ENCODE results near the gene HSPA2.

Gene HSPA2
- total RNA-seq = 3.3 to 39.7 (median 5.8) reads per million in 9 experiments

DNA sequence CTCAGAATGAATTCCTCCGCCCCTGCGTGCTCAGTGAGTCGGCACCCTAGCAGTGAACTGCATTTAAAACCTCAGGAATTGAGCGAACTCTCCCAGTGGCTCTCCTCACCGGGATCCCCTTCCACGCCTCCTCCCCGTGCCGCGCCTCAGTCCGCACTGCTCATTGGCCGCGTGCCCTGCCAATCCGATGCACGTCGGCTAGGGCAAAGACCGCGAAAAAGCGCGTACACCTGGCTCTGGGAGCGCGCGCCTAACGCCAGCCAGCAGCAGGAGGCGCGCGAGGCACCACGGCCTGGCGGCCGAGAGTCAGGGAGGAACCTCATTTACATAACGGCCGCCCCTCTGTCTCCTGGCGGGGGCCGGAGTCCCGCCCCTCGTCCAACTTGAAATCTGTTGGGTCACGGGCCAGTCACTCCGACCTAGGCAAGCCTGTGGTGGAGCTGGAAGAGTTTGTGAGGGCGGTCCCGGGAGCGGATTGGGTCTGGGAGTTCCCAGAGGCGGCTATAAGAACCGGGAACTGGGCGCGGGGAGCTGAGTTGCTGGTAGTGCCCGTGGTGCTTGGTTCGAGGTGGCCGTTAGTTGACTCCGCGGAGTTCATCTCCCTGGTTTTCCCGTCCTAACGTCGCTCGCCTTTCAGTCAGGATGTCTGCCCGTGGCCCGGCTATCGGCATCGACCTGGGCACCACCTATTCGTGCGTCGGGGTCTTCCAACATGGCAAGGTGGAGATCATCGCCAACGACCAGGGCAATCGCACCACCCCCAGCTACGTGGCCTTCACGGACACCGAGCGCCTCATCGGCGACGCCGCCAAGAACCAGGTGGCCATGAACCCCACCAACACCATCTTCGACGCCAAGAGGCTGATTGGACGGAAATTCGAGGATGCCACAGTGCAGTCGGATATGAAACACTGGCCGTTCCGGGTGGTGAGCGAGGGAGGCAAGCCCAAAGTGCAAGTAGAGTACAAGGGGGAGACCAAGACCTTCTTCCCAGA, at the start of gene HSPA2:
Gene HSPA2, plus strand, starts transcription at position 534 of the 995 bp plus-strand sequence. Its CDS starts 109 bp downstream, at position 643.
- peak within 1 kb of the TSS; percentile 99 for H3K4me3 Mint-ChIP-seq
- peaks cover 0 to 8% of the 10 kb centered on the region in 2 donors for H3K27me3 Mint-ChIP-seq
- H3K36me3 Mint-ChIP-seq (ENCODE audit: insufficient read depth) = peaks cover 25% of the 10 kb centered on the region
- H3K27ac Mint-ChIP-seq = peak within 1 kb of the TSS; percentile 90 to 95
- peaks cover 28% of the 10 kb centered on the region in 2 donors for H3K4me1 Mint-ChIP-seq (ENCODE audit: low read depth in 2 of 2)
- ATAC-seq (replicated peaks) (peak; percentile 85), DNase-seq (peak; percentile 89 to 90 (median 90))
- H3K9me3 Mint-ChIP-seq = no peaks in the 10 kb centered on the region

- Mint-ChIP-seq H3K9me3 (no peaks in the 10 kb centered on the region), H3K27me3 (no peaks in the 10 kb centered on the region), H3K27ac (peak overlapping the region in 1 of 2 donors; percentile 8), H3K36me3 (ENCODE audit: insufficient read depth) (peaks cover 78% of the 10 kb centered on the region), H3K4me1 (ENCODE audit: low read depth in 2 of 2) (peaks cover 18 to 53% of the 10 kb centered on the region in 2 donors), H3K4me3 (no peak overlapping the region)
- DNase-seq (no peak), ATAC-seq (replicated peaks) (no peak)
Observed at GRCh38 chr14:64491637-64492036, 48.9 kb upstream of the HSPA2 start.

DNA sequence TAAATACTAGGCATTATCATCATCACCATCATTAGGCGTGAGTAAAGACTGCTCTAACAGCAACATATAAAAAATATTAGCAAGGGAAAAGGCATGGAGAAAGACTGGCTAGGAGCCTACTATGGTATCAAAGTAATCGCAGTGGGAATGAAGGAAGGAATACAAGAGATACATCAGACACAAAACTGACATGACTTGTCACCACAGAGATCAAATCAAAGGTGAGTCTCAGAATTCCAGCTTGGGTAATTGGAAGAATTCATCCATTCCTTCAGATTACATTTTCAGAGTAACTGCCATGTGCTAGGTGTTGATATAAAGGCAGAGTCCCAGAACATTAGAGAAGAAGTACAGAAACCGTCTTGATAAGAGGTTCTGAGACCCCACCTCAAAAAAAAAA, 47.1 kb upstream of the HSPA2 start:
- peak overlapping the region in 1 of 2 donors; percentile 5 for H3K4me3 Mint-ChIP-seq
- peak overlapping the region; percentile 2 to 75 for H3K27ac Mint-ChIP-seq
- peaks cover 67% of the 10 kb centered on the region for H3K36me3 Mint-ChIP-seq (ENCODE audit: insufficient read depth)
- no peak for ATAC-seq (replicated peaks)
- DNase-seq = no peak
- H3K27me3 Mint-ChIP-seq = no peaks in the 10 kb centered on the region
- H3K4me1 Mint-ChIP-seq (ENCODE audit: low read depth in 2 of 2) = peaks cover 20 to 61% of the 10 kb centered on the region in 2 donors
- no peaks in the 10 kb centered on the region for H3K9me3 Mint-ChIP-seq

DNA sequence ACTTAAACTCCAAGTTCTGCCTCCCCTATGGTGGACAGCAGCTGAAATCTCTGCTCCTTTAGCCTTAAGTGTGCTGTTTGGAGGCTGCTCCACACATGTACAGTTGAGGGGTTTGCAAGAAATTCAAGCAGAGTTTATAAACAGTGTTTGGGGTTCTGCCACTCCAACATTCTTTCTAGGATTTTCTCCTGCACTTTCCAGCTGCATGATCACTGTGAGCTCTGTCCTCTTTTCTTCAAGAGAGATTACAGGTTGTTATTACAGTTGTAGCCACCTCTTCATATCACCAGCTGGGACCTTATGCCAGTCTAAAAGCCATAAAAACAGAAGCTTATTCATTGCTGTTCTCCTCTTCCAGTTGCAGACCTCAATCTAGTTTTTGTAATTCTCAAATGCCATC, 45.3 kb upstream of the HSPA2 start:
- Mint-ChIP-seq H3K4me1 (ENCODE audit: low read depth in 2 of 2) (peaks cover 23 to 71% of the 10 kb centered on the region in 2 donors), H3K36me3 (ENCODE audit: insufficient read depth) (peaks cover 60% of the 10 kb centered on the region), H3K4me3 (no peak overlapping the region), H3K9me3 (no peaks in the 10 kb centered on the region), H3K27ac (no peak overlapping the region), H3K27me3 (no peaks in the 10 kb centered on the region)
- DNase-seq (no peak), ATAC-seq (replicated peaks) (no peak)

DNA sequence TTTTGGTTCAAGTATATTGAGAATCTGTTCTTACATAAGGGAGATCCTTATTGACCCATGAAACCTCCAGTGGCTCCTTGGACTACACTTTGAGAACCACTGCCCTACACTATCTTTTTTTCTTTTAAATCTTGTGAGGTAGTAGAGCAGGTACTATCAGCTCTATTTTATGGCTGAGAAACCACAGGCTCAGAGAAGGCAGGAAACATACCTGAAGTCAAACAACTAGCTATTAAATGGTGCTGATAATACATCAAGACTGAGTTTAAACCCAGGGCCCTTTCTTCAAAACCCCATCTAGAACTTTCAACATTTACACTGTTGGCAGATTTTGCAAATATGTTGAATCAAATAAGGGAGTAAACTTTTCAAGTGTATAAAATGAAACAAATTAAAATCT, 43.8 kb upstream of the HSPA2 start:
- Mint-ChIP-seq H3K4me1 (ENCODE audit: low read depth in 2 of 2) (peaks cover 22 to 68% of the 10 kb centered on the region in 2 donors), H3K27me3 (no peaks in the 10 kb centered on the region), H3K36me3 (ENCODE audit: insufficient read depth) (peaks cover 64% of the 10 kb centered on the region), H3K27ac (peak overlapping the region in 1 of 2 donors; percentile 44), H3K4me3 (no peak overlapping the region), H3K9me3 (no peaks in the 10 kb centered on the region)
- DNase-seq = no peak
- no peak for ATAC-seq (replicated peaks)

DNA sequence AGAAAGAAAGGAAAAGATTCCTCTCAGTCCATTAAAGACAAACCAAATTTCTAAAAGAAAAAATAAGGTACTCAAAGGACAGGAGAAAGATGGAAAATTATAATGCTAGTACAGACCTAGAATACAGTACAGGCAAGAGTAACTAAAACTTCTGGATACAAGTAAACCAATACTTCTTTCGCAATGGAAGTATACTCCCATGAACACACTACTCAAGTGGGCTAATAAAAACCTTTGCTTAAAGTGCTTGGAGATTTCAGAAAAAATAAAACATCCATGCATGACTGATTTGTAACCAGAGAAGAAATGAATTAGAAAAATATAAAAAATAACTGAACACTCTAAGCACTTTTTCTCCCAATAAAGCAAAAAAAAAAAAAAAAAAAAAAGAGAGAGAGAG, 40.5 kb upstream of the HSPA2 start:
- no peaks in the 10 kb centered on the region for H3K27me3 Mint-ChIP-seq
- H3K9me3 Mint-ChIP-seq = no peaks in the 10 kb centered on the region
- H3K4me3 Mint-ChIP-seq = peak overlapping the region; percentile 94 to 95
- peaks cover 72% of the 10 kb centered on the region for H3K36me3 Mint-ChIP-seq (ENCODE audit: insufficient read depth)
- peak overlapping the region; percentile 99 for H3K27ac Mint-ChIP-seq
- ATAC-seq (replicated peaks) (no peak), DNase-seq (no peak)
- H3K4me1 Mint-ChIP-seq (ENCODE audit: low read depth in 2 of 2) = peaks cover 27 to 58% of the 10 kb centered on the region in 2 donors

DNA sequence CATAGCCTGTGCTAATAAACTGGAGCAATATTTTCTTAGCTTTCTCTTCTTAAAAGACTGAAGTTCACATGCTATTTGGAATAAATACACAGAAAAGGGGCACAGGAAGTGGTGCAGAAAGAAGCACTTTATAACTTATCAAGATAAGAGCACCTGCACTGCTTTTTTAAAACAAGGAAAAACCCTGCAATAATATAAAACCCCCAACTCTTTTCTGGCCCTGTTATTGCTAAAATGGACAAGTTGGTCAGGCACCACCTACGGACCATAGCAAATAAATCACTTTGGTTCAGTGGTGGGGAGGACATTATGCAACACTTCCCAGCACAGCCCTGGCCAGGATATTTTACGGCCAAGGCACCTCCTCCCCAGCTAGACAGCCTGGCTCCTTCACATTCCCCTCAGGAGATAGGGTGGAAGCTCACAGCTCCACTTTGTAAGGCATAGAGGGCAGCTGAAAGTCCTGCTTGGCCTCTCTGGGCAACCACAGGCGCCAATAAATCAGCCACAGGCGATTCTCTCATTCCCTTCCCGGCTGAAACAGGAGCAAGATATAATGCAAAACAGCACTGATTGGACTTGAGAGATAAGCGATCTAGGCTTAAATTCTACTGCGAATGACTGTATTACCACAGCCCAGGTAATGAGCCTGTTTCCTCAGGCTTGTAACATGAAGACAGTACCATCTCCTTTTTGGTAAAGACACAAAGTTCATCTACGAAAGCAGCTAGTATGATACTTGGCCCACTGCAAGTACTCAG, 39.0 kb upstream of the HSPA2 start:
- DNase-seq = no peak

GRCh38 chr14:64502456-64502855, 38.1 kb upstream of the HSPA2 start:
- Mint-ChIP-seq H3K4me1 (ENCODE audit: low read depth in 2 of 2) (peaks cover 45 to 68% of the 10 kb centered on the region in 2 donors), H3K36me3 (ENCODE audit: insufficient read depth) (peaks cover 73% of the 10 kb centered on the region), H3K27me3 (no peaks in the 10 kb centered on the region), H3K27ac (peak overlapping the region; percentile 99), H3K9me3 (no peaks in the 10 kb centered on the region), H3K4me3 (peak overlapping the region; percentile 94 to 95)
- DNase-seq (no peak), ATAC-seq (replicated peaks) (no peak)

More for the DNA sequence above, 39.0 kb upstream of the HSPA2 start:
- Mint-ChIP-seq H3K4me3 (peak overlapping the region; percentile 94 to 95), H3K4me1 (ENCODE audit: low read depth in 2 of 2) (peaks cover 40 to 67% of the 10 kb centered on the region in 2 donors), H3K27ac (peak overlapping the region; percentile 99), H3K36me3 (ENCODE audit: insufficient read depth) (peaks cover 73% of the 10 kb centered on the region), H3K27me3 (no peaks in the 10 kb centered on the region), H3K9me3 (no peaks in the 10 kb centered on the region)
- ATAC-seq (replicated peaks) = no peak

GRCh38 chr14:64502887-64503433, 37.6 kb upstream of the HSPA2 start:
- ATAC-seq (replicated peaks) (no peak), DNase-seq (no peak)
- peaks cover 69% of the 10 kb centered on the region for H3K36me3 Mint-ChIP-seq (ENCODE audit: insufficient read depth)
- peak overlapping the region; percentile 99 for H3K27ac Mint-ChIP-seq
- no peaks in the 10 kb centered on the region for H3K27me3 Mint-ChIP-seq
- H3K4me3 Mint-ChIP-seq = peak overlapping the region; percentile 94 to 95
- no peaks in the 10 kb centered on the region for H3K9me3 Mint-ChIP-seq
- peaks cover 48 to 69% of the 10 kb centered on the region in 2 donors for H3K4me1 Mint-ChIP-seq (ENCODE audit: low read depth in 2 of 2)

DNA sequence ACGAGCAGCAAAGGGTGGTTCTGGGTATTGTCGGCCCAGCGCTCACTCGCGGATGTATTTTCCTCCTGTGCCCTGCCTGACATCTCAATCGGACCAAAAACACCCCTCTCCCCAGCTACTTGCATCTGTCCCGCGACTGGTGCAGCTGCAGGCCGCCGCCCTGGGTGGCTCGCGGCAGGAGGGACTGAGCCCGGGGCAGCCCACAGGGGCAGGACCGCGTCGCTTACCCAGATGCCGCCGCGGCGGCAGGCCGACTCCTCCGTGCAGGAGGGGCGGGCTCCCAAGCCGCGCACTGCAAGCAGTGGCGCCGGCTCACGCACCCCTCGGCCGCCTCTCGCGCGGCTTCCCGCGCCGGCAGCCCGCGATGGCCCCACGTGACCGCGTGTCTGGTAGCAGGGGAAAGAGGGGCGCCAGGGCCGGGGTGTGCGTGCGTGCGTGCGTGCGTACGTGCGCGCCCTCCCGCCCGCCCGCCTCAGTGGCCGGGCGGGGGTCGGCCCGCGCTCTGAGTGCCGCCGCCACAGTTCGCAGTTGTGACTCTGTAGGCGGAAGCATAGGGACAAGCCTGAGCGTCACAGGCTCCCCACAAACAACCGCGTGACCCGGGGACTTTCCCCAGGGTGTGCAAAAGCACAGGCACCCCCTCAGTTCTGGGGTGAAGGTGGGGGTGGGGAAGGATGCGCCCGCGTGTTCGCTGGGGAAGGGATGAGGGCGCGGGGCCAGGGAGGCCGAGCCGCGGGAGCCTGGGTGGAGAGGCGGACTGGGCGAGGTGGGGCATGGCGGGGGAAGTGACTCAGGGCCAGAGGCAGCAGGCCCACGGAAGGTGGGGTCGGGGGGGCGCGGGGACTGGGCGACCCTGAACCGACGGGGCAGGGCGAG, 36.9 kb upstream of the HSPA2 start, which contains the start of gene ZBTB25:
Gene ZBTB25, minus strand, starts transcription at position 405 of the 876 bp plus-strand sequence. CDS start 13,305 bp downstream, outside the sequence.
- Mint-ChIP-seq H3K27ac (peak within 1 kb of the TSS; percentile 99), H3K36me3 (ENCODE audit: insufficient read depth) (peaks cover 64% of the 10 kb centered on the region)
- ATAC-seq (replicated peaks) = peak; percentile 69

GRCh38 chr14:64504310-64504896, 36.1 kb upstream of the HSPA2 start, which contains the start of gene ZBTB1:
Gene ZBTB1 (plus strand): TSS chr14:64504770. CDS start chr14:64521505, 16,735 bp downstream.
- H3K27ac Mint-ChIP-seq = peak within 1 kb of the TSS; percentile 99
- H3K4me1 Mint-ChIP-seq (ENCODE audit: low read depth in 2 of 2) = peaks cover 60 to 77% of the 10 kb centered on the region in 2 donors
- H3K9me3 Mint-ChIP-seq = no peaks in the 10 kb centered on the region
- H3K4me3 Mint-ChIP-seq = peak within 1 kb of the TSS; percentile 94 to 95
- peak; percentile 49 for ATAC-seq (replicated peaks)
- H3K27me3 Mint-ChIP-seq = no peaks in the 10 kb centered on the region
- peaks cover 65% of the 10 kb centered on the region for H3K36me3 Mint-ChIP-seq (ENCODE audit: insufficient read depth)
- peak; percentile 86 to 87 (median 87) for DNase-seq

More for the DNA sequence above, 36.9 kb upstream of the HSPA2 start, which contains the start of gene ZBTB25:
- peak; percentile 96 to 98 (median 96) for DNase-seq
- Mint-ChIP-seq H3K4me3 (peak within 1 kb of the TSS; percentile 94 to 95), H3K27me3 (no peaks in the 10 kb centered on the region), H3K9me3 (no peaks in the 10 kb centered on the region), H3K4me1 (ENCODE audit: low read depth in 2 of 2) (peaks cover 53 to 72% of the 10 kb centered on the region in 2 donors)

Measured in effector memory CD8-positive, alpha-beta T cell (primary cell).